Stimulated activated naive CD8-positive, alpha-beta T cell treated with anti-CD3 and anti-CD28 coated beads, Interleukin-15, Interleukin-2, amounts not matched to agents 100 ng/mL and 50 ng/mL, for 24 hours (primary cell): Measurements from ENCODE around the gene DAB2.

Experiments used
- H3K27ac Mint-ChIP-seq: one replicate; pipeline ENCODE4 v1.8.0; 2021; ENCODE audit warnings: mild to moderate bottlenecking, mixed read lengths
- H3K27me3 Mint-ChIP-seq: one replicate; pipeline ENCODE4 v1.8.0; 2021; ENCODE audit warnings: mixed read lengths
- H3K36me3 Mint-ChIP-seq: one replicate; pipeline ENCODE4 v1.8.0; 2021; ENCODE audit warnings: low read depth, mixed read lengths
- H3K4me1 Mint-ChIP-seq: one replicate; pipeline ENCODE4 v1.8.0; 2021; ENCODE audit warnings: low read depth, mixed read lengths
- H3K4me3 Mint-ChIP-seq: one replicate; pipeline ENCODE4 v1.8.0; 2021; ENCODE audit warnings: mild to moderate bottlenecking, mixed read lengths
- H3K9me3 Mint-ChIP-seq: one replicate; pipeline ENCODE4 v1.8.0; 2021; ENCODE audit warnings: mixed read lengths

DAB2 gene

DNA sequence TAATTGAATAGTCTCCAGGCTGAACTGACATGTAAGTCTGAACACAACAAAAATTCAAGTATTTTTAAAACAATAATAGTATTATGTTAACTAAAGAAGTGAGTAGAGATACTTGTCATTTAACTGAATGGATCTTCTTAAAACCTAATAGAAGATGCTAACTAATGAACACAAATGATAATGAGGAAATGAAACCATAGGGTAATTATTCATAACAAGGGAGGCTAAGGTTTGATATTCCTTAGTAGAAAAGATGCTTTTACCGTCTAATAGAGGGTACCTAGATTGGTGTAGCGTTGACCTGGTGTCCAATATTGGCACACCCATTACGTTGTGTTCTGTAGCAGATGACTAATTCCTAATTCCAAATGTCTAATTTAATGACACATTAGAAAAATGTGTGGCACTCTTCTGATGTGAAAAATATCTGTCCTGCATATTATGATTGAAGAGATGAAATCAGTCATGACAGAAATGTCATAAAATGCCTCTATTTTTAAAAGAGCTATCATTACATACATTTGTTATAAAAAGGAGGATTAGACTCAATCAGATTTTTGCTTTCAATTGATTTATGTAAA is 14.9 kb upstream of the DAB2 start:
- Mint-ChIP-seq H3K9me3 (no peaks in the 10 kb centered on the region), H3K4me3 (no peak overlapping the region), H3K27ac (no peak overlapping the region), H3K4me1 (no peaks in the 10 kb centered on the region), H3K36me3 (no peaks in the 10 kb centered on the region), H3K27me3 (no peaks in the 10 kb centered on the region)

DNA sequence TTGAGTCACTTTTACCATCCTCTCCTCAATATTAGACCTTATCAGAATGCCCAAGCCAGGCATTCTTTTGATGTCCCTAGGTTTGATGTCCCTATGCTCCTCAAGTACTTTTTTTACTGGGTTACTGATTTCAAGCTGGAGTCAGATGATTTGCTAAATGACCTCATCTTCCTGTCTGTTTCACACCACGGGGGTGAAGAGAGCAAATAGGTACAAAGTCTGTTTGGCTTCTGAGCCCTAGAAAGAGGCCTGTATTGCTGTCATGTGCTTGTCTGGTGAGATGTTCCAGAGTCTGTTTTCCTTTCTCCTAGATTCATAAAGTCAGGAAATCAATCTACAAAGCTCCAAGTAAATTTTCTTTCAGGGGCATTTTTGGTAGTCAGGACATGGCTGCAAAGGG is 12.7 kb upstream of the DAB2 start:
- Mint-ChIP-seq H3K9me3 (no peaks in the 10 kb centered on the region), H3K27me3 (peaks cover 8% of the 10 kb centered on the region), H3K4me3 (no peak overlapping the region), H3K36me3 (no peaks in the 10 kb centered on the region), H3K4me1 (no peaks in the 10 kb centered on the region), H3K27ac (no peak overlapping the region)

DNA sequence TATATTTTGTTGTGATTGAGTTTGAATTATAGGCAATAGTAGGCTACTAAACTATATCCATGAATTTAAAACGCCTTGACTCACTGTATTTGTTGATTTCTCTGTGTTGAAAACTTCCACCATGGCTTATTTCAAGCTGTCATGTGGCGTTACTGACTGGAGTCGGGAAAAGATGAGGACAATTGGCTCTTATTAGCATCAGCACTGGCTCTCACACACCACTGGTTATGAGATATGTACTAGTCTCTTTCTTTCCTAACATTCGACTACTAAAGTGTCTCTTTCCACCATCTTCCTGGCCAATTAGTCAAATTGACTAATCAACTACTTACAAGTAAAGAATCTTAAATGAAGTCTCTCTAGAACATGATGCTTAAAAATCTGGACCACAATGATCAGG is 9.1 kb upstream of the DAB2 start:
- Mint-ChIP-seq H3K4me3 (no peak overlapping the region), H3K36me3 (no peaks in the 10 kb centered on the region), H3K4me1 (no peaks in the 10 kb centered on the region), H3K27ac (no peak overlapping the region), H3K9me3 (no peaks in the 10 kb centered on the region), H3K27me3 (peaks cover 12% of the 10 kb centered on the region)

DNA sequence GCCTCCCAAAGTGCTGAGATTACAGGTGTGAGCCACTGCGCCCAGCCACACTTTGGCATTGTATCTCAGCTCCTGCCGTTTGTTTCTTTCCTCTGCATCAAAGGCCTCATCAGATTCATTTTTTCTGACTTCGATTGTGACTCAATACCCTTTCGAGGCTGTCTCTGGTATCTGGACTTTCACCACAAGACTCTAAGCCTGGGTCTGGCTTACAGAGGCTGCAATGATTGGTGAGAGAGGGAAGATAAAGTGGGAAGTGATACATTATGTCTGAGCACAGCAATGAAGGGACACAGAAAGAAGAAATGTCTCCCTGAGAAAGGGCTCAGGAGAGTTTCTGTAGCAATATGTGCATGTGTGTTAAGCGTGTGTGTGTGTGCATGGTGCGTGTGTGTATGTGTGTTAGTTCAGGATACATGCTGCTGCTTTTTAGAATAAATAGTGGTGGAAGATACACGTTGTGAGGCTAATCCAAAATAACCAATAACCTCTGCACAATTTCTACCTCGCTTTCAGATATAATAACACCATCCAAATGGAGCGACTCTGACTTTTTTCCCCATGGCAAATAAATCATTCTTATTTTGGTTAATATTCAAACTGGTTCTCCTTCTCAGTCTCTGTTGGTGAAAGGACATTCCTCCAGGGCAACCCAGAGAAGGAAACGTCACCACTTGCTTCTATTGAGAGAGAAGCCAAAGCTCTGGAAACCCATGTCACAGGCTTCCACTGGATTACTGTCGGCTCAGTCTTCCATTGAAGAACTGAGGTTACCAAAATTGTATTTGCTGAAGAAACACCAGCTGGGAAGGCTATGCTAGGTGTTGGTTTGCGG is 8.1 kb upstream of the DAB2 start:
- Mint-ChIP-seq H3K27ac (no peak overlapping the region), H3K9me3 (no peaks in the 10 kb centered on the region), H3K4me3 (no peak overlapping the region), H3K4me1 (no peaks in the 10 kb centered on the region), H3K36me3 (no peaks in the 10 kb centered on the region), H3K27me3 (peaks cover 17% of the 10 kb centered on the region)

DNA sequence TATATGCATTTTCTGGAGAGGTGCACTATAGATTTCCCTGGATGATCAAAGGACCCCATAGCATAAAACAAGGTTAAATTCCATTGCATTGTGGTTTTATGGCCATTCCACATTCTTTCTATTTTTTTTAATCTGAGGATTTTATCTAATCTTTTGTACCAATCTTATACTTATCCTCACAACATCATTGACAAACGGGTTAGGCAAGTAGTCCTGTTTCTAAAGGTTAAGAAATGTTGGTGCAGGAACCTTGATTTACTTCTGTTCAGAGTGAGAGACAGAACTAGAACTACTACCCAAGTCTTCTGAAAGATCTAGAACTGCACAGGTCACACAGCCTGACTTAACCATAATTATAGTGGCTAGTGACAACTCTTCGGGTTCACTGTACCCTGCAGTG is 5.7 kb upstream of the DAB2 start:
- no peaks in the 10 kb centered on the region for H3K4me1 Mint-ChIP-seq
- peaks cover 40% of the 10 kb centered on the region for H3K27me3 Mint-ChIP-seq
- H3K9me3 Mint-ChIP-seq = no peaks in the 10 kb centered on the region

DNA sequence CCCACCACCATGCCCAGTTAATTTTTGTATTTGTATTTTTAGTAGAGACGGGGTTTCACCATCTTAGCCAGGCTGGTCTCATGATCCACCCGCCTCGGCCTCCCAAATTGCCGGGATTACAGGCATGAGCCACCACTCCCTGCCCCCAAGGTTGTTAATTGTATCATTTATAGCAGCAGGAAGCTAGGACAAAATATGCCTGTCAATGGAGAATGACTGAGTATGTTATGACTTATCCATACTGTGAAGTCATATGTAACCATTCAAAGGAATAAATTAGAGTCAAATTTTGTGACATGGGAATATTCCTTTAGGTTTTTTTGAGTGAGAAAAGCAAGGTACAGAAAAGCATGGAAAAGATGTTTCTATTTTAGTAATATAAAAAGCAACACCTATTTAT is 3.9 kb upstream of the DAB2 start:
- H3K4me3 Mint-ChIP-seq = no peak overlapping the region
- no peaks in the 10 kb centered on the region for H3K9me3 Mint-ChIP-seq
- no peak overlapping the region for H3K27ac Mint-ChIP-seq
- no peaks in the 10 kb centered on the region for H3K36me3 Mint-ChIP-seq
- no peaks in the 10 kb centered on the region for H3K4me1 Mint-ChIP-seq
- H3K27me3 Mint-ChIP-seq = peaks cover 48% of the 10 kb centered on the region

More for the DNA sequence above, 5.7 kb upstream of the DAB2 start:
- Mint-ChIP-seq H3K36me3 (no peaks in the 10 kb centered on the region), H3K4me3 (no peak overlapping the region), H3K27ac (no peak overlapping the region)

DNA sequence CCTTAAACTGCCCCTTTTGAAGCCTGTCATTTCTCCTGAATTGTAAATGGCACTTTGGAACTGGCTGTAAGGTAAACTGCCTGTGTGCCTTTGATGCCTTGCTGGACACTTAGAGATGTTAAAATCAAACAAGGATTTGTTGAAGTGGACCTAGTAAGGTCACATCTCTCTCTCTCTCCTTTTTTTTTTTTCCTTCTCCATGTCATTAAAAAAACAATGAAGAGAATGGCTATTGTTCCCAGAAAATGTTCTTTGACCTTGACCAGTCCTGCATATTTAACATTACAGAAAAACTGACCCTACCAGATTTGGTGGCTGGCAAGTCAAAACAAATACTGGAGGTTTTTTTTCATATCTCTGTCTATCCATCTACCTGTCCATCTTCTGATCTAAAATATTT is 2.9 kb upstream of the DAB2 start:
- no peaks in the 10 kb centered on the region for H3K9me3 Mint-ChIP-seq
- no peaks in the 10 kb centered on the region for H3K4me1 Mint-ChIP-seq
- no peak overlapping the region for H3K4me3 Mint-ChIP-seq
- H3K27me3 Mint-ChIP-seq = peaks cover 47% of the 10 kb centered on the region
- H3K27ac Mint-ChIP-seq = no peak overlapping the region
- no peaks in the 10 kb centered on the region for H3K36me3 Mint-ChIP-seq

DNA sequence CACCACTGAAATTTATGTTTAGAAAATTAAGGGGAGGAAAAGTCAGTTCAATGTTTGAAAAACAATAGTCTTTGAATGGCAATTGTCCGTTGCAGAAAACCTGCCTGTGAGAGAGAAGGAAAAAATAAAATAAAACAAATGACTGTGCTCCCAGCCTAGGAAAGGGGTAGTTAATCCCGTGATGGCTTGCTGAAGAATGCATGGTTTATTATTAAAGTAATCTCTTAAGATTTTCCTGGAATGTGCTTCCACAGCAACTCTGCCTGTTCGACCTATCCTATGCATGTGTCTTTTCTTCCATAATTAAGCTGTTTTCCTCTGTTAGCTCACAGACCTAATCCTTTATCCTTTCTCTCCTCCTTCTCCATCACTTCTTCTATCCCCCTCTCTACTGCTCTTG is 2.4 kb upstream of the DAB2 start:
- H3K27me3 Mint-ChIP-seq = peaks cover 49% of the 10 kb centered on the region
- H3K36me3 Mint-ChIP-seq = no peaks in the 10 kb centered on the region
- no peak overlapping the region for H3K27ac Mint-ChIP-seq
- H3K4me3 Mint-ChIP-seq = no peak overlapping the region
- H3K9me3 Mint-ChIP-seq = no peaks in the 10 kb centered on the region
- no peaks in the 10 kb centered on the region for H3K4me1 Mint-ChIP-seq

DNA sequence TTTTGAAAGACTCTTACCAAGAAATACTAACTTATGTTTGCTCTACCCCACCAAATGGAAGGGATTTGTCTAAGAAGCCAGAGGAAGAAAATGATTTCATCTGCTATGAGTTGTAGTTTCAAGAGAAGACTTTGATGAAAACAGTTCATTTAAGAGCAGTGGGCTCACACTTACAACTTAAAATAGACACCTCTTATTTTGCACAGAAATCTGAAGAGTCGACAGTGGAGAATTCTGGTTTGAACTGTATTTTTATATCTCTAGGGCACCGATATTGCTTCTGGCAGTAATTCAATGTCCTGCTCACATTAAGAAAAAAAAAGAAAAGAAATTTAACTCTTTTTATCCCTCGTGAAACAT is 1.9 kb upstream of the DAB2 start:
- Mint-ChIP-seq H3K4me1 (no peaks in the 10 kb centered on the region), H3K9me3 (no peaks in the 10 kb centered on the region), H3K27ac (no peak overlapping the region), H3K4me3 (no peak overlapping the region), H3K36me3 (no peaks in the 10 kb centered on the region), H3K27me3 (peaks cover 50% of the 10 kb centered on the region)

DNA sequence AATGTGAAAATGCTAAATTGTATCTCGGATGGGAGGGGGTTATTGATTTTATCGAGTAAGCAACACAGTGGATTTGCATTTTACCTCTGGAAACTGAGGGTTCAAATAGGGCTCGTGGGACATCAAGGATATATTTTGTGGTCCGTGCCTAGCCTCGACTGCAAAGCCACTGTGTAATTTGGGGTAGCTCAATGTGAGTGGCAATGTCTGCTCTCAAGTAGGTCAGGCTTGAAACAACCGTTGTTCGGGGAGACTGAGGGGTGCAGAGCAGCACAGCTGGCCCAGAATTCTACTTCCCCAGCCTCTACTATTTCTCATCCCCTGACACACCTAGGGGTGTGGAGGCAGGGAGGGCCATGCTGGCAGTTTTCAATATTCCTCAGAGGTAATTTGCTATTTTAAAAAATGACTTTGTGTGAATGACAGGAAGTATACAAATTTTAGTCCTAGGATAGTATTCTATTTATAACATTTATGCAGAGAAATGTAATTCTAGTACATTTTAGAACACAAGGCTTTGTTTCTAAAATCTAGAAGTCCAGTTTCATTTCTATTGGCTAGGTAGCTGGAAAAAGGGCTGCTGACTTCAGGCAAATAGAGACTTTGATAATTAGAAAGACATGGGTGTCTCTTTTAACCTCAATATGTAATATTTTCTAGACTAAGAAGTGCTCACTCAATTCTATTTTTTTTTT is 1.4 kb upstream of the DAB2 start:
- no peaks in the 10 kb centered on the region for H3K4me1 Mint-ChIP-seq
- H3K36me3 Mint-ChIP-seq = no peaks in the 10 kb centered on the region
- H3K27me3 Mint-ChIP-seq = peaks cover 50% of the 10 kb centered on the region
- H3K27ac Mint-ChIP-seq = no peak overlapping the region
- no peak overlapping the region for H3K4me3 Mint-ChIP-seq
- H3K9me3 Mint-ChIP-seq = no peaks in the 10 kb centered on the region

DNA sequence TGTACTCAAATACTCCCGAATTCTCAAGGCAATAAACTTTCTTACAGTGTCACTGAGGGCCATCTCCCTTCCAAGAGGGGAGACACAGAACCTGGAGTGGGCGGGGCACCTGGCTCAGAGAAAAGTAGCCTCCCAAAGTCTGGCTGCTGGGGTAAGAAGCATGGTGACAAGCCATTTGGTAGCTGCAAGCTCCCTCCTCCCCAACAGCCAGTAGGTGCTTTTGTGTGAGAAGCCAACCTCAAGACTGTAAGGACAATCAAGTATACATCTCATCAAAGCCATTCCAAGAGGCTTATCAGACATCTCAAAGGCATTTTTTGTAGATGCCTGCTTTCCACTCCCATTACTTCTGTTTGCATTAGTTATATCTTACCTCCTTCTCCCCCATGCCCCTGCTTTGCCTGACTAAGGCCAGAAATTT is 1.4 kb downstream of the DAB2 start:
- H3K4me1 Mint-ChIP-seq = no peaks in the 10 kb centered on the region
- no peaks in the 10 kb centered on the region for H3K36me3 Mint-ChIP-seq
- H3K27me3 Mint-ChIP-seq = peaks cover 49% of the 10 kb centered on the region
- H3K4me3 Mint-ChIP-seq = no peak overlapping the region
- no peak overlapping the region for H3K27ac Mint-ChIP-seq
- no peaks in the 10 kb centered on the region for H3K9me3 Mint-ChIP-seq

DNA sequence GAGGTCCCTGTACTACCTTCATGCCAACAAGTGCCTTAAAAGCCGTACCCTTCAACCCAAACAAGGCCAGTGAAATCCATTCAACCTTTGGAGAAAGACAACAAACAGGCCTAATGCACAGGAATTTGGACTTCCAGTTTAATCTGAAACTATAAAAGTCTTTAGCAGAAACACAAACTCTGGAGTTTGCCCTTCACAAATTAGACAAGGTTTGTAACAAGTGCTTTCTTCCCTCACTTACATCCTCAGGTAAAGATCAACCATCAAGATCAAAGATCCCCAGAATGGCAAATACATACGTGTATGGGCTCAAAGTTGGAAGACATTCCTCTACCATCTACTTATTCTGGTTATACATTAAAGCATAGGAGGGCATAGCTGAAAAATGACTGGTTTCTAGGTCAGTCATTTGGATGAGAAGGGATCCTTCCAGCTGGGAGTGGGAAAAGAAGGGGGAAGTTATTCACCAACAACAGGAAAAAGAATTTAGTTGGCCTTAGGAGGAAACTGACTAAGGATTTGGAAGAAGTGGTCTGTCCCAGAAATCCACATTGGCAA is 2.0 kb downstream of the DAB2 start:
- Mint-ChIP-seq H3K27me3 (peaks cover 47% of the 10 kb centered on the region), H3K4me3 (no peak overlapping the region), H3K27ac (no peak overlapping the region), H3K36me3 (no peaks in the 10 kb centered on the region), H3K9me3 (no peaks in the 10 kb centered on the region), H3K4me1 (no peaks in the 10 kb centered on the region)

DNA sequence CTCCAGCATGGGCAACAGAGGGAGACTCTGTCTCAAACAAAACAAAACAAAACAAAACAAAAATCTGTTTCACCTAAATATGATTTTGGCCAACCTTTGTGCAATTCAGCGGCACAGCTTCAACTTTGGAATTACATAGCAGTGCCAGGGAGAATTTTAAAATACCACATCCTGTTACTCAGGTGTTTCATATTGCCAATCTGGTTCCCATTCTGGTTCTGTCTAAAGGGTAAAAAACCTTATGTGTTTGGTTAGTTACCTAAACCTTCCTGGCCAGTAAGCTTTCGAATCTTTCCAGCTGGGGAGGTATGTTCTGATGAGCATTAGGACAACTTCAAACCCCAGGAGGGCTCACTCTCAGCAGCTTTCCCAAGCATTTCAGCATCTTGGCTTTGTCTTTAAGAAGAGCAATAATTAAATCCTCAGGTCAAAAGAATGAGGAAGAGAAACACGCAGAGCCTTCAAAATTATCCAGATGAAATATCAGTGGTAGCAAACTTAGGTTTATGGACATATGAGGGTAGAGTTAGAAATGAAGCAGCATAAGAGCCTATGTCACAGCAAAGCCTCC is 2.7 kb downstream of the DAB2 start:
- H3K27me3 Mint-ChIP-seq = peaks cover 43% of the 10 kb centered on the region
- no peak overlapping the region for H3K27ac Mint-ChIP-seq
- H3K9me3 Mint-ChIP-seq = no peaks in the 10 kb centered on the region
- H3K4me3 Mint-ChIP-seq = no peak overlapping the region
- no peaks in the 10 kb centered on the region for H3K4me1 Mint-ChIP-seq
- H3K36me3 Mint-ChIP-seq = no peaks in the 10 kb centered on the region

DNA sequence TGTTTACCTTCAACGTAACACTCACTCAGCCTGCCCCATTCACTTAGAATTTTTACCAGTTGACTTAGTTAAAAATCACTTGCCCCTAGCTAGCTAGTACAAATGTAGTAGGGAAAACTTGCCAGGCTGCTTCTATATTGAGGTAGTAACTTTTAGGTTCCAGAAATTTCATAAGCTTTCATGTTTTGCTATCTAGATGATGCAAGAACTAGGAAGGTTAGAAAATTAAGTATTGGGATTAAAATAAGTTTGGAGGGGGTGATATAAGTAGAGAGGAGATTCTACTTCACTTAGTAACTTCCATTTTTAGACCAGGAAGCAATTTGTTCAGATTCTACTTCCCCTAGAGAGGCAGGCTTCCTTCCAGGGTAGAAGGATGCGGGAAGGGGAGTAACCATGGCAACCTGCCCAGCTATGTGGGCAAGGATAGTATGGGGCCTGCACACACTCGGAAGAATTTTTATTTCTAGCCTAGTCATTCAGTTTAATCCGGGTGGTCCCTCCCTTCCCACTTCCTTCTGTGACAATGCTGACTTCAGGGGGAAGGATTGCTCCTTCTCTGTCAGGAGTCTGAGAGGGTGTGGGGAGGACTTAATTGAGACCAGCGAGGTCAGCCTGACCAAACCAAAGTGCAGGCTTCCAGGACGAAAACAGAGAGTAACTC is 4.2 kb downstream of the DAB2 start:
- H3K4me1 Mint-ChIP-seq = no peaks in the 10 kb centered on the region
- no peaks in the 10 kb centered on the region for H3K9me3 Mint-ChIP-seq
- no peaks in the 10 kb centered on the region for H3K36me3 Mint-ChIP-seq
- H3K27me3 Mint-ChIP-seq = peaks cover 29% of the 10 kb centered on the region
- H3K4me3 Mint-ChIP-seq = no peak overlapping the region
- no peak overlapping the region for H3K27ac Mint-ChIP-seq

DNA sequence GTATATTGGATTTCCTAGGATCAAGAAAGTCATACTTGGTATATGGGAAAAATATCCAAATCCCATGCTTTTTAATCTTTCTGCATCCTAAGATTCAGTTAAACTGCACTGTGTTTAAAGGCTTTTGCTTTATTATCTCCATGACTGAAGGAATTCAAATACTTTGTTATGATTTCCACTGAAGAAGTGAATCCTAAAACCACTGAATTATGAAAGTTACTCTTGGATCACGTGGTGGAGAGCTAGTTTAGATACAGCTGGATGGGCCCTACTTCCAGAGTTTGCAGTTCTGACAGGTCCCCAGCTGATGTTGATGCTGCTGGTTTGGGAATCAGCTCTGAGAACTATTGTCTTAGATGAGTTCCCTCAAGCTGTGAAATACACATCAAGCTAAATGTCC is 5.0 kb downstream of the DAB2 start:
- H3K9me3 Mint-ChIP-seq = no peaks in the 10 kb centered on the region
- no peak overlapping the region for H3K27ac Mint-ChIP-seq
- no peak overlapping the region for H3K4me3 Mint-ChIP-seq
- no peaks in the 10 kb centered on the region for H3K4me1 Mint-ChIP-seq
- H3K36me3 Mint-ChIP-seq = no peaks in the 10 kb centered on the region
- peaks cover 23% of the 10 kb centered on the region for H3K27me3 Mint-ChIP-seq
